TTC549 (cell line): ENCODE results near the gene PAPSS2.

Source experiments
- FAIRE-seq: peaks from 2 replicates; lab custom pipeline; 2012; peaks lifted over from hg19 to GRCh38; lab: Jason Lieb, UNC

PAPSS2 gene

DNA sequence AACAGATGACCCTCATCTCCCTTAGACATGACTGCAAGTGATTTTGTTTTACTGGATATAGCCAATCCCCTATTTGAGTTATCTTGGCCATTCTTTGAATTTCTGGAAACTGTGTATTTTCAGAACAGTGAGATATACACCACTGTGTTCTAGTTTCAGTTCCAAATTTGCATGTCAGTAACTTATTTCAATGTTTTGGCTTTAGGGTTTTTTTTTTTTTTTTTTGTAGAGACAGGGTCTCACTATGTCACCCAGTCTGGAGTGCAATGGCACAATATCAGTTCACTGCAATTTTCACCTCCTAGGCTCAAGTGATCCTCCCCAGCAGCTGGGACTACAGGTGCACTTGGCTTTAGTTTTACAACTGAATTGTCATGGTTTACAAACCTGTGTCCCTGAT is 91.1 kb downstream of the PAPSS2 start:
- FAIRE-seq, result no peak

DNA sequence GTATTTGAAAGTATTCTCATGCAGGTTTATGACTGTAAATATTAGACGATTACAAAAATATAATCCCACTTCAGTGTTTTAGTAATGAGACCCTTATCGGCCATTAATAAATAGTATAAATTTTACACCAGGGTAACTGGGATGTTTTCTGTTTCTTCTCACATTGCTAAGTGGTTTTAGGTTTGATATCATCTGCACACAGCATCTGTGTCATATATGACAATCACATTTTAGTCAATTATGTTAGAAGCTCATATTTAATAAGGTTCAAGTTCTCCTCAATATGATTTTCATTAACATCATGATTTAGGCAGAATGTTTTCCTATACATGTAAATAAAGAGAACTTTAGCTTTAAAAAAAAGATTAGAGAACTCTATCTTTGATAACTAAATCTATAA is 91.6 kb downstream of the PAPSS2 start:
- FAIRE-seq, result no peak

DNA sequence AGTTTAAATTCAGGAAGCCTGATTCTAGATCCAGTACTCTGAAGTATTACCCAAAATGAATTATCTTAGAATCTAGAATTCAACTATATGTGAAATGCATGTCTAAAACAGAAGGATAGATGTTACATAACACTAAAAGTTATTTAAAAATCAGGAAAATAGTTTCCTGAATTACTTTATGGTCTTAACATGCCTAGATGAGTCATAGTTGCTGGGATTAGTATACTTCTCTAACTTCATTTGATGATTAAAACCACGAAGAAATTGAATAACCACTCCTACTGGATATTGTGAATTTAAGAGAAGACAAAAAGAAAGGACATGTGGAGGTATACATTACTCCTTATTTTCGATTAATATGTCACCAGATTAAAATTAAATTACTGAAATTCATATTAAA is 92.9 kb downstream of the PAPSS2 start:
- no peak for FAIRE-seq

DNA sequence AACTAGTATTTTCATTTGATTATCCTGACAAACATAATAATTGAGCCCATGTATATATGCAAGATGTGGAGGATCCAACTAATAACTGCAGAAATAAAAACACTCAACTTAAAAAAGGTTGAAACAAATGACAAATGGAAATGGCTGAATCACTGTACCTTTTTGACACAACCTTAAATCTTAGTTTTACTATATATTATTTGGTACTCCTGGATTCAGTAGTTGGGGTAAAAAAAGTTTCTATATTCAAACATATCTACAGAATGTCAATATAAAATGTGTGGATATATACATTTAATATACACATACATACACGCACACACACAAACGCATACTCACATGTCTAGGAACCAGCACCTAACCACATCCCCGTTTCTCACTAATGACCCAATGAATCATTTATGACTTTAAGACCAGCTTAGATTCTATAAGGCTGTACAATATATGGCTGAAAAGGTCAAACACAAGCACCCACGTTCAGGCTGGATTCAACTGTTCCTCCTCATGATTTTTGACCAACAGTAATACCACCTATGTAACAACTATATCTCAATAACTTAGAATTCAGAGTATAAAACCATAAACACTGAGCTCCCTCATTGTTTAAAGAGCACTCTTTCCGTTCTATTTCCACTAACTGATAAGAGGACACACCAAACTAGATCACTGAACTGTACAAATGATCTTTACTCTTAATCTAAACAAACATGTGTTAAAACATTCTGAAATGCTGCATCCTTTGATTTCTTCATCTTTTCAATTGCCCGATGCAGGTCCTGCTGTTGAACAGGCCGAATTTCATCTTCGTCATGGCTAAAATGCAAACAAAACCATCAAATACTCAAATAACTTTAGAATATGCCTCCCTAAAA is 94.6 kb downstream of the PAPSS2 start:
- FAIRE-seq, result no peak

DNA sequence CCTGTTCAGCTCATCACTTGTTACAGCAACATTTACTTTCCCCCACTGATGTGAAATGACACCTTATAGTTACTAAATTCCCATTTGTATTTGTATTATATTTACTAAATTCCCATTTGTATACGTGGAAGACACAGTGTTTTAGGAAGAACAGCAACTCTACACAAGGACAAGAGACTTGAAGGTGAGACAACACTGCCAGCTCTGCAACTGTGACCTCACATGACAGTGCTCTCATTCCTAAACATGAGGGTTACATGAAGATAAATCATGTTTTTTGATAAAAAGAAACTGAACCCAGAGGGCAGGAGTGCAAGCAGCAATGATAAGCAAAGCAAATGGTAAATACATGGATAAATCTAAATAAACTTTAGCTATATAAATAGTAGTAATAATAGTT is 98.0 kb downstream of the PAPSS2 start:
- no peak for FAIRE-seq

DNA sequence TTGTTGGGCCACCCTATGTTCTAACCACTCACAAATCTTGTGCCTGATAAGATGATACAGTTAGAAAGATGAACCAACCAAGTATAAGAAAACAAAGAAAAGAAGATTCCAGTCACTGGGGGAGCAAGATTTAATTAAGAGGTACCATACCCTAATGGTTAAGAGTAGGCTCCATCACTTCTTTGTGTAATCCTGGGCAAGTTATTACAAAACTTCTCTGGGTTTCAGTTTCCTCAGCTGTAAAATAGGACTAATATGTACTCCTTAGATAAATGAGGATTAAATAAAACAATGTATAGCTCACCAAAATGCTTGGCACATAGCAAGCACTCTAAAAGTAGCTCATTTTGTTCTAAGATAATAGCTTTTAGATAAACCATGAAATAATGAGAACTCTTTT is 99.9 kb downstream of the PAPSS2 start:
- FAIRE-seq, result no peak

DNA sequence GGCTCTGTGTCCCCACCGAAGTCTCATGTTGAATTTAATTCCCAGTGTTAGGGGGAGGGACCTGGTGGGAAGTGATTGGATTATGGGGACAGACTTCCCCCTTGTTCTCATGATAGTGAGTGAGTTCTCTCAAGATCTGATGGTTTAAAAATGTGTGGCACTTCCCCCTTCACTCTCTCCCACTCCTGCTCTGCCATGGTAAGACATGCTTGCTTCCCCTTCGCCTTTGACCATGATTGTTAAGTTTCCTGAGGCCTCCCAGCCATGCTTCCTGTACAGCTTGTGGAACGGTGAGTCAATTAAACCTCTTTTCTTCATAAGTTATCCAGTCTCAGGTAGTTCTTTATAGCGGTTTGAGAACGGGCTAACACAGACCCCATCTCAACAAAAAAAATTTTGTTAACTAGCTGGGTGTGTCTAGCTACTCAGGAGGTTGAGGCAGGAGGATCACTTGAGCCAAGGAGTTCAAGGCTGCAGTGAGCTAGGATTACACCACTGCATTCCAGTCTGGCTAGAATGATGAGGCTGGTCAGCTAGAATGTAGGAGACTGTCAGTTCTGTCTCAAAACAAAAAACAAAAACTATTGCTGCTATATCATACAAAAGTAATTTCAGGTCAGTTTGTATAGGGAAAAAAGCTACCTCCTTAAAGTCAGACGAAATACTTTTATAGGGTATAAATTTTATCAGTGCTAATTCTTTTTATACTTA is 100.7 kb downstream of the PAPSS2 start:
- no peak for FAIRE-seq

DNA sequence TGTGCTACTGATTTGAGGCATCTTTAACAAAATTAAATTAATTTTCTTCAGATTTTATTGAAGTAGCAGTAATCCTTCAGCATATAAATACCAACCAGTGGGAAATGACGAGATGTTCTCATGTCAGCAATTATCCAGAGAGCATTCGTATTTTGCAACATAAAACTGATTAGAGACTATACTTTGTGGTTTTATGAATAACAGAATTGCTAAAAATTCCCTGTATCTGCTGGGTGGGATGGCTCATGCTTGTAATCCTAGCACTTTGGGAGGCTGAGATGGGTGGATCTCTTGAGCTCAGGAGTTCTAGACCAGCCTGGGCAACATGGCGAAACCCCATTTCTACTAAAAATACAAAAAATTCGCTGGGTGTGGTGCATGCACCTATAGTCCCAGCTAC is 101.5 kb downstream of the PAPSS2 start:
- no peak for FAIRE-seq

DNA sequence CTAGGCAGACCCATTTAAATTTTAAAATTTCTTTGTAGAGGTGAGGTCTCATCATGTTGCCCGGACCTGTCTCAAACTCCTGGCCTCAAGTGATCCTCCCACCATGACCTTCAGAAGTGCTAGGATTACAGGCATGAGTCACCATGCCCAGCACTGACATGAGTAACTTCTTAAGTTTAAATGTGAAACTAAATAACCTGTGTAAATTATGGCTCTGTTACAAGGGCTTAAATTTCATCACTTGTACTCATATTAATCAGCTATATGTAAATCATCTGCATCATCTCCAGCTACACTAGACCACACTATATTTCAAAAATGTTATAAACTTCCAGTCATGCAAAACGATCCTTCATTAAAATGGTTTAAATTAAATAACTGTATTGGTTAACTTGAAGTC is 102.2 kb downstream of the PAPSS2 start:
- no peak for FAIRE-seq

DNA sequence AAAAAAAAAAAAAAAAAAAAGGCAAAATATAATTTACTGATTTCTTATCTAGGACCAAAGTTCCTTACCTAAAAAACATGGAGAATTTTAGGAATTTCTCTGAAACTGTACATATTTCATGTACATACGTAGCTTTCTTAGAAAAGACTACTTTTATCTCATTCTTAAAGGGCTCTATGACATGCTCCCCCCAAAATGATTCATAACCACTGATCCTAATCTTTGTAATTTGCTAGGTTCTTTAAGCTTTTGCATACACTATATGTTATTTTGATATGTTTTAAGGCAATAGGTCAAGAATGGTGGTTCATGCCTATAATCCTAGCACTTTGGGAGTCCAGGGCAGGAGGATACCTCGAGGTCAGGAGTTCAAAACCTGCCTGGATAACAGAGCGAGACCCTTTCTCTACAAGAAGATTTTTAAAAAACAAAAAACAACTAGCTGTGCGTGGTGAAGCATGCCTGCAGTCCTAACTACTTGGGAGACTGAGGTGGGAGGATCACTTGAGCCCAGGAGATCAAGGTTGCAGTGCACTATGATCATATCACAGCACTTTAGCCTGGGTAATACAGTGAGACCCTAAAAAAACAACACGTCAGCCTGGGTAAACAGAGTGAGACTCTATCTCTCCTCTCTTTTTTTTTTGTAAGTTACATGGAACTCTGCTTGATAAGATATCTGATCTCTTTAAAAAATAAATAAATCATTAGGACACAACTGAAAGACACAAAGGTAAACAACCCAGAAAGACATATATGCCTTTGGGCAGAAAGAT is 103.6 kb downstream of the PAPSS2 start:
- no peak for FAIRE-seq

DNA sequence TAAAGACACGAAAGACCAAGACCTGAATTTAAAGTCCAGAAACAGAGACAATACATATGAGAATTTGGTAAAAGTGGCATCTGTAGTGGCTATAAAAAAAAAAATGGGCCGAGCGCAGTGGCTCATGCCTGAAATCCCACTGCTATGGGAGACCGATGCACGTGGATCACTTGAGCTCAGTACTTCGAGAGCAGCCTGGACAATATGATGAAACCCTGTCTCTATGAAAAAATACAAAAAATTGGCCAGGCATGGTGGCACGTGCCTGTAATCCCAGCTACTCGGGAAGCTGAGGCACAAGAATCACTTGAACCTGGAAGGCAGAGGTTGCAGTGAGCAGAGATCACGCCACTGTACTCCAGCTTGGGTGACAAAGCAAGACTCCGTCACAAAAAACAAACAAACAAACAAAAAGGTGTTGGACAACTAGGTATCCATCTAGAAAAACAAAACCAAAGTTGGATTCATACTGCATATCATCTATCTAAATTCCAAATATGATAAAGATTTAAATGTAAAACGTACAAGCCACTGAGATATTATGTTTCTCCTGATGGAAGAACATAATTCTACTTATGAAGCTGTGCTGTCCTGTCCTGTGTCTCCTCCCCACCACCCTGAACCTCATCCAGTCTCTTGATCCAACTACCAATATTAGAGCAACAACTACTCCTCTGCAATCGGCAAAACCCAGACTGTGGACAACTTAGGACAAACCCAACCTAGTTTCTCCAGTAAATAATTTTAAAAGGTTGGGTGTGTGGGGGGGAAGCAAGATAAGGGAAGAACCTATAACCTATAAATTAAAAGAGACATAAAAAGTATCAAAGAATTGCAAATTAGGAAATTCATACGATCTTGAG is 104.6 kb downstream of the PAPSS2 start:
- no peak for FAIRE-seq

DNA sequence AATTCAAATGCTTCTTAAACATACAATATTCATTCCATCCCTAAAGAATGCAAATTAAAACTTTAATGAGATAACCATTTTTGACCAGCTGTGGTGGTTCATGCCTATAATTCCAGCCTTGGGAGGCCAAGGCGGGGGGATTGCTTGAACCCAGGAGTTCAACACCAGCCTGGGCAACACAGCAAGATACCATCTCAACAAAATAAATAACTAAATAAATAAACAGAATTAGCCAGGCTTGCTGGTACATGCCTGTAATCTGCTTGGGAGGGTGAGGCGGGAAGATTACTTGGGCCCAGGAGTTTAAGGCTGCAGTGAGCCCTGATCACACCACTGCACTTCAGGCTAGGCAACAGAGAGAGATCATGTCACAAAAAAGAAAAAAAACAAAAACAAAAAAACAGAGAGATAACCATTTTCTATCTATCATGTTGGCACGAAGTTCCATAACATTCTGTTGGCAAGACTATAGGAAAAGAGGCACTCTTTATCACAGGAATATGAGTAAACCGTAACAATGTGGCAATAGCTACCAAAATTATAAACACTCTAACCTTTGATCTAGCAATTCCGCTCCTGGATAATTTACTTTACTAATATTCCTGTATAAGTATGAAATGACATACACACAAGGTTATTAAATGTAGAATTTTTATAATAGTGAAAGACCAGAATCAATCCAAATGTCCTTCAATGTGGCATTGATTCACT is 106.1 kb downstream of the PAPSS2 start:
- no peak for FAIRE-seq

DNA sequence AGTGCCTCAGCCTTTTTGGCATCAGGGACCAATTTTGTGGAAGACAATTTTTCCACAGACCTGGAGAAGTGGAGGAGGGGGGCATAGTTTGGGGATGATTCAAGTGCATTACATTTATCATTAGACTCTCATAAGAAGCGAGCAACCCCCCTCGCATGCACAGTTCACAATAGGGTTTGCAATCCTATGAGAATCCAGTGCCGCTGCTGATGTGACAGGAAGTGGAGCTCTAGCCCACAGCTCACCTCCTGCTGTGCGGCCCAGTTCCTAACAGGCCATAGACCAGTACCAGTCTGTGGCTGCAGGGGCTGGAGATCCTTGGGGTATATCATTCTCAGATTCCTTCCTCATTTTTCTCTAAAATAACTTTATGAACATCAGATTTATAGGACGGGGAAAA is 107.6 kb downstream of the PAPSS2 start:
- no peak for FAIRE-seq

DNA sequence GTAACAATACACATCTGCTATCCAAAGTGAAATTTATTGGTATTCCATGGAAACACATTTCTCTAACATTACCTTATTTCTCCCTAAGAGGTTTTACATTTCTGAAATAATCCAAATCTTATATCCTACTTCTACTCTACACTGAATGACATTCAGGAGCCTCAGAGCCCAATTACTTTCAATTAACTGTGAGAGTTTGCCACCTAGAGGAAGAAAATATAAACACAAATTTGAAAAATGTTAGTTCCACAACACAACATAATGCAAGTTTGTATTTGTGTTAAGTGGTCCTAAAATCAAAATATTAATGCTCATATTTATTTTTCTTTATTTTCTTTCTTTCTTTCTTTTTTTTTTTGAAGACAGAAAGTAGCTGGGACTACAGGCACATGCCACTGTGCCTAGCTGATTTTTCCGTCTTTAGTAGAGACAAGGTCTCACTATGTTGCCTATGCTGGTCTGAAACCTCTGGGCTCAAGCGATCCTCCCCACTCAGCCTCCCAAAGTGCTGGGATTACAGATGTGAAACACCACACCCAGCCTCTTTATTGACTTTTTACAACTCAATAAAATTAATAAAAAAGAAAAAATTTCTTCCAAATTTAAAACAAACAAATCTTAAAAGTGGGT is 112.3 kb downstream of the PAPSS2 start:
- peak; percentile 88 for FAIRE-seq

DNA sequence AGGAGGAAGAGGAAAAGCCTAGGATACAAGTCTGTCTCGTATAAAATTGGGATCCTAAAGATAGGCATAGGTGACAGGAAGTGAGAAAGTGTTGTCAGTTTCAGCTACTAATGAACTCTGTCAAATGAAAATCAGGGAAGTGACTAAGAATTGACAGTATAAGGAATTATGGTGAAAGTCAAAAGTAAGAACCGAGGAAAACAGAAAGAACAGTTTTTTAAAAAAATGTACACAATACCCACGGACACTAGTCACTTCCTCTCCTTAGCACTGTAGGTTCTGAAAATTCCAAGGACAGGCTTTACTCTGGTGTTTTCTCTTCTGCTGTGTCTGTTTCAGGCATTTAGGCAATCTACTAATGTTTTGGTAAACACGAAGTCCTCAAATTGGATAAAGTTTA is 116.1 kb downstream of the PAPSS2 start:
- no peak for FAIRE-seq

DNA sequence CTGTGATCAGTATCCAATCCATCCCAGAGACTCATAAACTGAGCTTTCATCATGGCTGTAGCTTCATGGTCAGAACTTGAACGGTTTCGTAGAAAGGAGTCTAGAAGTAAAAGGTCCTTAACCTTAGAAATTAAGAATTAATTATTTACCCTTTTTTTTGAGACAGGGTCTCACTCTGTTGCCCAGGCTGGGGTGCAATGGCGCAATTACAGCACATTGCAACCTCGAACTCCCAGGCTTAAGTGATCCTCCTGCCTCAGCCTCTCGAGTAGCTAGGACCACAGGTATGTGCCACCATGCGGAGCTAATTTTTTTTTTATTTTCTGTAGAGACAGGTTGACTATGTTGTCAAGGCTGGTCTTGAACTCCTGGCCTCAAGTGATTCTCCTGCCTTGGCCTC is 116.7 kb downstream of the PAPSS2 start:
- no peak for FAIRE-seq

DNA sequence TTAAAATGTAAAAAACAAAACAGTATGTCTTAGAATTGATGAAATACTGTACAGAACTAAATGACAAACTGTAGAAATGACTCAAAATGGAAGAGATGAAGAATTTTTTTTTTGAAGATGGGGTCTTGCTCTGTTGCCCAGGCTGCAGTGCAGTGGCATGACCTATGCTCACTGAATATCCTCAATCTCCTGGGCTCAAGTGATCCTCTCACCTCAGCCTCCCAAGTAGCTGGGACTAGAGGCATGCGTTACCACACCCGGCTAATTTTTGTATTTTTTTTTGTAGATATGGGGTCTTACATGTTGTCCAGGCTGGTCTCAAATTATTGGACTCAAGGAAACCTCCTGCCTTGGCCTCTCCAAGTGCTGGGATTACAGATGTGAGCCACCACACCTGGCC is 121.9 kb downstream of the PAPSS2 start:
- no peak for FAIRE-seq

DNA sequence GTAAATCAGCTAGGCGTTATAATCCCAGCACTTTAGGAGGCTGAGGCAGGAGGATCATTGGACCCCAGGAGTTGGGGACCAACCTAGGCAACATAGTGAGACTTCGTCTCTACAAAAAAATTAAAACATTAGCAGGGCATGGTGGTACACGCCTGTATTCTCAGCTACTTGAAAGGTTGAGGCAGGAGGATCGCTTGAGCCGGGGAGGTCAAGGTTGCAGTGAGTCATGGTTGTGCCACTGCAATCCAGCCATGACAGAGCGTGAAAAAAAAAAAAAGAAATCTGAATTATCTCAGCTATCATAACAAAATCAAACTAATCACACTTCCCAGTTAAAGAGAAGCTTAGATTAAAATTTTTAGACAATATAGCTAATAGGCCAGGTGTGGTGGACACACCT is 123.0 kb downstream of the PAPSS2 start:
- no peak for FAIRE-seq

DNA sequence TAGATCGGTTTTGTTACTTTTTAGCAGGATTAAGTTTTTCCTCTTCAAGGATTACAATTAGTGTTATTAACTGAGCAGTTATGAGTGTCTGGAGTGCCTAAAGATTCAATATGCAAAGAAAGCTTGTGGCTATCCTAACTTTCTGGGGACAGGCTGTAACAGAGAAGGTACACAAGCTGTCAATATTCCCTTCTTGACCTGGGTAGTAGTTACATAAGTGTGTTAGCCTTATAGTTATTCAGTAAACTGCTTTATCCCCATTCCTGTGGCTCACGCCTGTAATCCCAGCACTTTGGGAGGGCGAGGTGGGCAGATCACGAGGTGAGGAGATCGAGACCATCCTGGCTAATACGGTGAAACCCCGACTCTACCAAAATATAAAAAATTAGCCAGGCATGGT is 126.7 kb downstream of the PAPSS2 start:
- FAIRE-seq, result no peak

DNA sequence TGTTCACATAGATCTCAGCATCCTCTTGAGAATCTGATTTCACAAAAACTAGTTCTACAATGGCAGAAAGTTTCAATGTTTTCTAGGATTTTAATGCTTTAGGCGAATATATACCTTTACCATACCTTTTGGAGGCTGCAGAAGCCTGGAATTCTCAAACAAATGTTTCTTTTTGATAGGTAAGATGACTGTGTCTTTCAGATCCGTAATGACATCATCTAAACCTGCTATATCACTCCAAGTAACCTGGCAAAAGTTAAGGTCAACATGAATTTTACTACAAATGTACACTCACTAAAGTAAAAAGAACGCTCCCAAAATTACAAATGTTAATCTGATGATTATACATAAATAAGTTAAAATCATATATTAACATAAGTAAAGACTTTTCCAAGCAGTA is 130.5 kb downstream of the PAPSS2 start:
- no peak for FAIRE-seq

DNA sequence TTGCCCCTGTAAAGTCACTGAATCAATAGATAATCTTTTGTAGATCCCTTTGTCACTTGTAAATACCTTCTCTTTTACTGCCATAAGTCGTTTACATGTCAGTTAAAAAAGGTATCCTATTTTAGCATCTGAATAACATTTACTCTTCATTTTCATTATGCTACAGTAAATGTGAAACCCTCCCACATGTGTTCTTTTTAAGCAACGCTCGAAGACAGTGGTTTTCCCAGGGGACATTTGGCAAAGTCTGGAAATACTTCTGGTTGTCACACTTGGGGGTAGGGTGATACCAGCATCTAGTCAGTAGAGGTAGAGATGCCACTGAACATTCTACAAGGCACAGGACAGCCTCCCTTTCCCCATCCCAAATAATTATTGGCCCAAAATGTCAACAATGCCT is 134.6 kb downstream of the PAPSS2 start:
- FAIRE-seq, result no peak
